ENCODE results near the gene BLOC1S1.

The BLOC1S1 gene

GRCh38 chr12:55737581-55738122 lies 21.8 kb downstream of the BLOC1S1 start:
- DNase-seq (ENCODE audit: low read depth), result no peak
- peak overlapping the region; percentile 91 for H3K4me3 ChIP-seq (ENCODE audit: low read depth, low read length)
- TF ChIP-seq CTCF (IDR thresholded peaks at IDR 0.05; ENCODE audit: insufficient read depth, low read depth, low read length, missing control alignments), result no peak

DNA sequence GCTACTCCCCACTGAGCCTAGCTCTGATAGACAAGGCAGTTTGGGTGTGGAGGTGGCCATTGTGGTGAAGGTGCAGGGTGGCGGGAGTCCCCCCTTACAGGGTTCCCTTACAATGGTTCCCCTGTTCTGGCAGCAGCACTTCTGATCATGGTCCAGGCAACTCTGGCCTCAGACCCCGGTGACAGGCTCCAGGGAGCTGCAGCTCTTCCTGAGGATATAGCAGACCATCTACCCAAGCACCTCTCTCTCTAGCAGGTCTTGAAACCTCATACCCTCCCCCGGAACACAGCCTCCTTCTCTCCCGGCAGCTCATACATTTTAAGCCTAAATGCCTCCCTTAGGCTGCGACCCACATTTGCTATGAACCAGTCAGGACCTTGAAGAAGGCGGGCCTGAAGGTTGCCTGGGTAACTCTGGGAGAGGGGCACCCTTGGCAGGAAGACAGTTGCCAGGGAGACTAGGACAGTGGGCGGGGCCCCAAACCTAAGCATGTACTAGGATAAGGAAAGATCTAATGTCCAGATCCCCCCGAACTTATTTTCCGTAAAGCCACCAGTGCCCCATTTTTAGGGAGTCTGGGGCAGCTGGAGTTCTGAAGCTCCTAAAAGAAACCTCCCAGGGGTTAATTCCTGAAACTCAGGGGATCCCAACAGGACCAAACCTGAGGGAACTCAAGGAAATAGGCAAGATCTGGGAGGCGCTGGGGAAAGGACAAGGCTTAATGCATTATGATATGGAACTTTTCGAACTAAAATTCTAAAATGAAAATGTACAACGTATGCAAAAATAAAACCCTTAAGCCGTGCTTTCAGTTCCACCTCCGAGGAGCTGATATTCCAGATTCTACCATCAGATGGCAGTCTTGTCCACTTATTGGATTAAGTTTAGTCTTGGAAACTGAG lies 22.5 kb downstream of the BLOC1S1 start:
- peak; percentile 93 for DNase-seq (ENCODE audit: low read depth)
- peak; percentile 69 for TF ChIP-seq CTCF (IDR thresholded peaks at IDR 0.05; ENCODE audit: insufficient read depth, low read depth, low read length, missing control alignments)
- peak overlapping the region; percentile 91 for H3K4me3 ChIP-seq (ENCODE audit: low read depth, low read length)

GRCh38 chr12:55739025-55739378 lies 23.2 kb downstream of the BLOC1S1 start:
- no peak for TF ChIP-seq CTCF (IDR thresholded peaks at IDR 0.05; ENCODE audit: insufficient read depth, low read depth, low read length, missing control alignments)
- H3K4me3 ChIP-seq (ENCODE audit: low read depth, low read length), result peak overlapping the region; percentile 91

DNA sequence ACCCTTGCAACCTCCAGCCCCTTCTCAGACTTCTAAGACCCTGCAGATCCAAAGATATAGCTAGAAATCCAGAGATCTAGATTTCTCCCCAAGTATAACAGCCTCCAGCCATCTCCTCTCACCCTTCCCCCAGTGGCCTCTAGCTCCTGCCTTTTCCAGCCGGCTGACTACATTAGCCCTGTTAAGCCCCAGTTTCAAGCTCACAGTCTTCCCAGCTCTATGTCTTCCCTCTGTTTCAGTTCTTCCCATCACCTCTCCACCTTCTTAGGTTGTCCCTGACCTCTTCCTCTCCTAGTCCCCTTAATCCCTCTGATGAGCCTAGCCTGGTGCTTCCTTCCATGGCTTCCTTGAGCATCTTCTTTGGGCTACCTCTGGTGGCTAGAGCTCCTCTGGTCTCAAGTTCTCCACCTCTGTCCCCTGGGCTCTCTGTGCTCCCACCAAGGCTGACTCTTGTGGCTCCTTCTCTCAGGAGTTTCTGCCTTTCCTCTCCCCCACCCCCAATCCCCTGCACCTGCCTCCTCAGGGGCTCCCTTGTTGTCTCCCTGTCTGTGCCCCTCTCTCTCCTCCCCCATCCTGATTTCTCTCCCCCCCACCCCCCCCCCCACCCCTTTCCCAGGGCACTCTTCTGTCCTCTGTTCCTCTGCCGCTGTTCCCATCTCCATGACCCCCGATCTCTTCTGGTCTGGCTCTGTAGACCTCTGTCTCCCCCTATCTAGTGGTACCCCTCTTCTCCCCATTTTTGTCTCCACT lies 26.3 kb downstream of the BLOC1S1 start:
- no peak for TF ChIP-seq CTCF (IDR thresholded peaks at IDR 0.05; ENCODE audit: insufficient read depth, low read depth, low read length, missing control alignments)
- DNase-seq (ENCODE audit: low read depth), result no peak
- H3K4me3 ChIP-seq (ENCODE audit: low read depth, low read length), result peak overlapping the region; percentile 44; the same call in 1 of the 2 replicates

More at GRCh38 chr12:55739025-55739378, 23.2 kb downstream of the BLOC1S1 start:
- no peak for DNase-seq (ENCODE audit: low read depth)

DNA sequence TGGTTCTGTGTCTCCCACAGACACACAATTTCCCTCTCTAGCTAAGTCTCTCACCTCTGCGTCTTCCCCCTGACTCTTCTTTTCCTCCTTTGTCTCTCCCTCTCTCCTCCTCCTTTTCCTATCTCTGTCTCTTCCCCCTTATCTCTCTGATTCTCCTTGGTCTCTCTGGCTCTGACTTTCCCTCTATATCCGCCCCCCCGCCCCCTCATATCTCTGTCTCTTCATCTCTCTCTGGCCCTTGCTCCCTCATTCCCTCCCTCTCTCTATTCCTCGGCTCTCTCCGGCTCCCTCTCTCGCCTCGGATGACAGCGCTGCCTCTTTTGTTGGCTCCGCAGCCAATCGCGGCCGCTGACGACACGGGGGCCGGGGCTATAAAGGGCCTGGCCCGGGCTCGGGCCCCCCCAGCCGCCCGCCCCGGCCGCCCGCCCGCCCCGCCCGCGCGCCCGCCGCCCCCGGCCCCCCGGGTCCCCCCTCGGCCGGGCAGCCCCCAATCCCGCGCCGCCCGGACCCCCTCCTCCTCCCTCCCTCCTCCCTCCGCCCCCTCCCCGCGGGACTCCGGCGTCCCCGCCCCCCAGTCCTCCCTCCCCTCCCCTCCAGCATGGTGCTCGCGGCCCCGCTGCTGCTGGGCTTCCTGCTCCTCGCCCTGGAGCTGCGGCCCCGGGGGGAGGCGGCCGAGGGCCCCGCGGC lies 27.0 kb downstream of the BLOC1S1 start, which contains the start of gene GDF11:
Gene GDF11 (plus strand): TSS at position 404 of the 687 bp plus-strand sequence. CDS start 195 bp downstream, at position 599.
- no peak for TF ChIP-seq CTCF (IDR thresholded peaks at IDR 0.05; ENCODE audit: insufficient read depth, low read depth, low read length, missing control alignments)
- H3K4me3 ChIP-seq (ENCODE audit: low read depth, low read length), result peak within 1 kb of the TSS; percentile 75
- DNase-seq (ENCODE audit: low read depth), result peak; percentile 69
